ENCODE measurements around the gene MEIS1. TPM values are rescaled to one million over a fixed set of nuclear protein-coding genes. Genes with fewer than 3 reads are reported as not detected.

Gene MEIS1
- total and polyA plus RNA-seq, 2 donors (not counting 3 experiments of a cell fraction or from before 2014, with no cell fraction given): 10.0 to 26.5 TPM

GRCh38 chr2:66456183-66457041, 21.5 kb downstream of the MEIS1 start:
- Histone ChIP-seq H3K36me3 (ENCODE audit: control insufficient read depth in 2 of 2, extremely low read depth in 1 of 2, insufficient read depth in 2 of 2, low read length in 2 of 2) (peaks cover 0 to 3% of the 10 kb centered on the region in 2 experiments), H3K4me3 (replicated peaks in 1 of 3; ENCODE audit: insufficient read depth in 1 of 3, low read depth in 1 of 3, low read length in 3 of 3) (no peak overlapping the region), H3K4me1 (ENCODE audit: control insufficient read depth, extremely low read depth, insufficient read depth, low read length) (no peaks in the 10 kb centered on the region), H3K9ac (replicated peaks; ENCODE audit: extremely low read depth, insufficient read depth, low read length) (no peak overlapping the region), H4K20me1 (replicated peaks; ENCODE audit: control insufficient read depth, extremely low read depth, insufficient read depth, low read length) (no peaks in the 10 kb centered on the region), H3K4me2 (ENCODE audit: insufficient read depth, low read length) (no peak overlapping the region), H3K79me2 (ENCODE audit: control insufficient read depth, insufficient read depth, low read length) (no peaks in the 10 kb centered on the region), H3K27me3 (ENCODE audit: control insufficient read depth in 2 of 2, insufficient read depth in 2 of 2, low read length in 2 of 2) (no peaks in the 10 kb centered on the region), H3K9me1 (replicated peaks; ENCODE audit: control insufficient read depth, extremely low read depth, insufficient read depth, low read length) (no peaks in the 10 kb centered on the region), H3K9me3 (replicated peaks; ENCODE audit: control insufficient read depth, insufficient read depth, low read length) (no peaks in the 10 kb centered on the region), H3K27ac (ENCODE audit: insufficient read depth, low read depth, low read length) (no peak overlapping the region), H2AFZ (ENCODE audit: low read depth, low read length) (no peak overlapping the region)
- dilution Hi-C loops (cut with MboI; ENCODE audit: extremely low pct_ligation_motif_present, low sequenced_read_pairs) (no loop called here), intact Hi-C loops (cut with micrococcal nuclease) (no loop called here)
- CTCF ChIA-PET: no interaction called here
- POLR2A ChIA-PET: no interaction called here
- no TSS peak for BruUV-seq (replicated peaks)
- FAIRE-seq (no peak), DNase-seq (ENCODE audit: low read depth, low spot score) (no peak)
- TF ChIP-seq, protein P1, sequence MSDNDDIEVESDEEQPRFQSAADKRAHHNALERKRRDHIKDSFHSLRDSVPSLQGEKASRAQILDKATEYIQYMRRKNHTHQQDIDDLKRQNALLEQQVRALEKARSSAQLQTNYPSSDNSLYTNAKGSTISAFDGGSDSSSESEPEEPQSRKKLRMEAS (IDR thresholded peaks at IDR 0.05; ENCODE audit: insufficient read depth, insufficient read length): no peak
- no peak for TF ChIP-seq EZH2 (IDR thresholded peaks at IDR 0.05; ENCODE audit: borderline replicate concordance, low read depth, low read length, severe bottlenecking)
- TF ChIP-seq POLR2A (IDR thresholded peaks at IDR 0.05; ENCODE audit: low read depth, low read length): no peak
- no peak for TF ChIP-seq MYC (IDR thresholded peaks at IDR 0.05; ENCODE audit: low read depth, low read length)
- no peak for TF ChIP-seq GATA2 (IDR thresholded peaks at IDR 0.05; ENCODE audit: insufficient read depth, insufficient read length, low read depth, low read length)
- no peak for TF ChIP-seq FOS (IDR thresholded peaks at IDR 0.05; ENCODE audit: borderline replicate concordance, insufficient read depth, low read length)
- TF ChIP-seq JUN (IDR thresholded peaks at IDR 0.05; ENCODE audit: borderline replicate concordance, insufficient read depth, insufficient read length, low read depth): no peak
- TF ChIP-seq CTCF (IDR thresholded peaks at IDR 0.05; ENCODE audit: extremely low read depth in 1 of 2, insufficient read depth in 1 of 2, low read depth in 1 of 2, low read length in 2 of 2): no peak
- TF ChIP-seq POLR2AphosphoS5 (IDR thresholded peaks at IDR 0.05; ENCODE audit: insufficient read depth, low read depth, low read length): no peak

Data from endothelial cell of umbilical vein (primary cell).